DMS 273 (cell line): ENCODE results near the gene SIRPA.
A peak's percentile ranks its signal among the peaks of the same experiment; 100 is the strongest.

Experiments
- DNase-seq: peaks from one replicate; lab custom pipeline; 2025; ENCODE audit not compliant: unreplicated experiment; lab: John Stamatoyannopoulos, UW

The SIRPA gene

DNA sequence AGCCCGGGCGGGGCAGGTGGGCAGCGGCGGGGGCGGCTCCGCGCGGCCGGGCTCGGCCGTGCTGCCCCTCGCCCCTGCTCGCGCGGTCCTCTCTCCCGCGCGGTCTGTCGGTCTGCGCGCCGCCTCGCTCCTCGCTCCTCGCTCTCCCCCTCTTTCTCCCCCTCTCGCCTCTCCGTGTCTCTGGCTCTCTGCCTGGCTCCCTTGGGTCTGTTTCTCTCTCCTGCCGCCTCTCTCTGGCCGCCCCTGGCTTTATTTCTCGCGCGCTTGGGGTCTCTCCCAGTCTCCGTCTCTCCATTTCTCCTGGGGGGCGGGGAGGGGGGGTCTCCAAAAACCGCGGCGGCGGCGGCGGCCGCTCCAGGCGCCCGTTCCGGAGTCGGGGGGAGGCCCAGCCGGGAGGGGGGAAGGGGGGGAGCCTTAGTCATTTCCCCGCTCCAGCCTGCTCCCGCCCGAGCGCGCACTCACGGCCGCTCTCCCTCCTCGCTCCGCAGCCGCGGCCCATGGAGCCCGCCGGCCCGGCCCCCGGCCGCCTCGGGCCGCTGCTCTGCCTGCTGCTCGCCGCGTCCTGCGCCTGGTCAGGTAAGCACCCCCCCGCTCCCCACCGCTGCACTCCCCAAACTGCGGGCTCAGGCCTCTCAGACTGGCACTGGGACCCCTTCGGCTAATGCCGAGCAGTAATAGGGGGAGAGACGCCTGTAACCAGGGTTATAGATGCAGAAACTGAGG is at the start of gene SIRPA:
Gene SIRPA (plus strand): TSS at position 457 of the 723 bp plus-strand sequence. CDS start 41 bp downstream, at position 498.
- peak; percentile 81 for DNase-seq

DNA sequence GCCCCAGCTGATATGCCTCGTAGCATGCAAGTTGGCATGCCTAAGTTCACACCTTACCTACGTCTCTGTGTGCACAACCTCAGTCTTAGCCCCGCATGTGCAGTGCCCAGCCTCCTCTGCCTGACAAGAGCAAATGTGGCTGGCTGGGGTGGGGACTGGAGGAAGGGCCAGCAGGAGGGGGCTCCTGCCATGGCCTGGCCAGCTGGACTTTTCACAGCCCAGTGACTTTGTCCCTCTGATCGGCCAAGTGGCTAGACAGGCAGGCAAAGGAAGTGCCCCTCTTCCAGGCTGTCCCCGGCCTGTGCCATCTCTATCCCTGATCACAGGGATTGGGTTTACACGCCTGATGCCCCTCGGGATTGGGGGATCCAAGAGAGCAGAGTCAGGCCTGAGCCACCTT is 49.5 kb upstream of the SIRPA start:
- DNase-seq = no peak

DNA sequence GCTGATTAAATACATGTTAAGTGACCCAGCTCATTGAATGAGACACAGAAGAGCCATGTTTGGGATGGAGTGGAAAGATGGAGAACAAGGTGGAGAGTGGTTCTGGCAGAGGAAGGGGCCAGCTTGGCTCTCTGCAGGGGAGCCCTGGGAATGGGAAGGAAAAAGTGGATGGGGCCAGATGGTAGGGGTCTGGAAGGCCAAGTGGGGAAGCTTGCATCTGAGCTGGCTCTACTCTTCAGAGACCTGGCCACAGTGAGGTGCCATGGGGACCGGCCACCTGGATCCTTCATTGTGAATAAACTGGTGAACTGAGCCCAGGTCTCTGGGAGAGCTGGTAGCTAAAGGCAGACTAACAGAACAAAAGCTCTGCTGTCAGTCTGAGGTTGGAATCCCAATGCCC is 48.9 kb upstream of the SIRPA start:
- DNase-seq = peak; percentile 59

DNA sequence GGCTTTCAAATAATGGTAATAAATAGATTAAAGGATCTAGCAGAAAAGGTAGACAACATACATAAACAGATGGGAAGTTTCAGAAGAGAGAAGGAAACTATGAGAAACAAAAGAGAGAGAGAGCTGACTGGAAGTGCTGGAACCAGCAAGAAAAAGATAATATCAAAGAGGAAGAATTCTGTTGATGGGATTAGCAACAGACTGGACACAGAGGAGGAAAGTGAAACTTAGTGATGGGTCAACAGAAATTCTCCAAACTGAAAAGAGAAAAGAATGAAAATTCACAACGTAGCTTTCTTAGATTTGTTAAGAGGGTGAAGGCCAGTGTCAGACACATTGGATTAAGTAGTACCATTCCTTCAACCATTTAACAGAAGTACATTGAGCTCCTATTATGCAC is 48.3 kb upstream of the SIRPA start:
- DNase-seq = no peak

DNA sequence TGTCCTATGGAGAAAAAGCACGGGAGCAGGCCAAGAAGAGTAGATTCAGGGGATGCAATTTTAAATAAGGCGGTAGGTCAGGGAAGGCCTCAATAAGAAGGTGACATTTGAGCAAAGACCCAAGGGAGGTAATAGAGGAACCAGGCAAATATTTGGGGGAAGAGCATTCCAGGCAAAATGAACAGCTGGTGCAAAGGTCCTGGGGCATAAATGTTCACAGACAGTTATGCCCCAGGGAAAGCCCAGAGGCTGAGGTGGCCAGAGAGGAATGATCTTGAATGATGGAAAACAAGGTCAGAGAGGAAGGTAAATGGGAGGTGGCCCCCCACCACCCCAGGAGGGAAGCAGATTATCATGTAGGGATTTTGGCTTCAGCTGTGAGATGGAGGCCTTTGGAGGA is 47.4 kb upstream of the SIRPA start:
- no peak for DNase-seq

DNA sequence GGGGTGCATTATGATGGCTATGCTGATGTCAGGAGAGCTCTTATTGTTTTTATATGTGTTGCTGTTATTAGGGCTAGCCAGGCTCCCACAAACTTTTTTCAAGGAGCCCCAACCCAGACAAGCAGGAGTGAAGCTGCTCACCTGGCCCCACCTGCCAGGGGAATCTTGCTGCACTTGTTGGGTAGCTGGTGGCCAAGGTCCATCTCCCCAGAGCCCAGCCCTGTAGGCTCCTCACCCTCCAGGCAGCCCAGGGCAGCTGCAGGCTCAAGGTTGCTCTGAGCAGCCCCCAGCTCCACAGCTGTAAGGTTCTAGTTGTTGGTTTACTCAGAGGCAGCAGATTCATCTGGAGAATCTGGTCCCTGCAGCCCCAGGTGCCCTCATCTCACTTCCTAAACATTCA is 46.8 kb upstream of the SIRPA start:
- no peak for DNase-seq

DNA sequence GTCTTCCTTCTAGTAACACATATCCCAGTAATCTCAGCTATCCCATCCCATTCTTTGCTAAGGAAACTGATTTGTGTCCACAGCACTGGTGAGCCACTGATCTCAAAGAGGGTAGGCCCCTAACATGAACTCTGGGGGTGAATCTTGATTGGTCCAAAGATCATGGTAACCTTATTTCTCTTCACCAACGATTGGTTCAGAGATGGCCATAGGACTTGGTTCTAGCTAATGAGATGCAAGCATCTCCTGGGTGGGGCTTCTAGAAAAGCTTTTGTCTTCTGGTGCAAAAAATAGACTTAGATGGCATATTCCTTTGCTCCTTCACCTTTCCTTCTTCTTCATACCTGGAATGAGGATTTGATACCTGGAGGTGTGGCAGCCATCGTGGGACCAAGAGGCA is 43.8 kb upstream of the SIRPA start:
- DNase-seq = no peak

DNA sequence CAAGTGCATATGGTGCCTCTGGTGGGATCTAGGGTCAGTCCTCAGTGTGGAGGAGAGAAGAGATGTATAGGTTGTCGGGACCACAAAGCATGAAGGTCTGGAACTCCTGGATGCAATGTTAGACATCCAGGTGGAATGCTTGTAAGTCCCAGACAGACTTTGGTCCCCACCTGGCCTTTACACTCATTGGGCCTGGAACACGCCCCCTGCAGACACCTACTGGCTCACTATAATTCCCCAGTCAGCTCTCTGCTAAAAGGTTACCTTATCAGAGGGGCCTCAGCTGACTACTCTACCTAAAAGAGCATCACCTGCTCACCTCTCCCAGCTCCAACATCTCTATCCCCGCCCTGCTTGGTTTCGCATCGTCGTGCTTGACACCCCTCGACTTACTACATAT is 41.7 kb upstream of the SIRPA start:
- no peak for DNase-seq

DNA sequence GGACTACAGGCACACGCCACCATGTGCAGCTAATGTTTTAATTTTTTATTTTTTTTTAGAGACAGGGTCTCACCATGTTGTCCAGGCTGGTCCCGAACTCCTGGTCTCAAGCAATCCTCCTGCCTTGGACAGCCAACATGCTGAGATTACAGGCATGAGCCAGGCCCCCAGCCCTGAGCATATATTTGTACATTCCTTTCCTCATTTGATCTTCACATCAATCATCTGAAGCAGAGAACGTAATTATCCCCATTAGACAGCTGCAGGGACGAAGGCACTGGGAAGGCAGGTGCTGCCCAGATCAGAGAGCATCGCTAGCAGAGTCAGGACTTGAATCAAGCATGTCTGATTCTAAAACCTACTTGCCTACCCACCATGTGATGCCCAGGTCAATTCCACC is 41.0 kb upstream of the SIRPA start:
- DNase-seq = peak; percentile 21

DNA sequence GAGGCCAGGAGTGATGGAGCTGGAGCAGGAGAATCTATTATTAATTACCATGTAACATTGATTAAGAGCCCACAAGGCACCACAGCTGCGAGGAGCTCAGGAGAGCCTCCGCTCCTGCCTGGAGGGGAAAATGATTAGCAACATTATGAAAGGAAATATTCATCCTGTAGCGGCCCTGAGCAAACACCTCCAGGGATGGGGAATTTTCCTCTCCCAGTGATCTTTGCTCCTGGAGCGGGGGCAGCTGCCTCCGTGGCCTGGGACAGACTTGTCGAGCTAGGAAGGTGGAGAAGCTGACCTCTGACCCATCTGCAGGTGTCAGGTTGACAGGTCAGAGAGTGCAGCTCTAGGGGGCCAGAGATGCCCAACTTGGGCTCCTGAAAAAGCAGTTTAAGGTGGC is 40.1 kb upstream of the SIRPA start:
- no peak for DNase-seq

DNA sequence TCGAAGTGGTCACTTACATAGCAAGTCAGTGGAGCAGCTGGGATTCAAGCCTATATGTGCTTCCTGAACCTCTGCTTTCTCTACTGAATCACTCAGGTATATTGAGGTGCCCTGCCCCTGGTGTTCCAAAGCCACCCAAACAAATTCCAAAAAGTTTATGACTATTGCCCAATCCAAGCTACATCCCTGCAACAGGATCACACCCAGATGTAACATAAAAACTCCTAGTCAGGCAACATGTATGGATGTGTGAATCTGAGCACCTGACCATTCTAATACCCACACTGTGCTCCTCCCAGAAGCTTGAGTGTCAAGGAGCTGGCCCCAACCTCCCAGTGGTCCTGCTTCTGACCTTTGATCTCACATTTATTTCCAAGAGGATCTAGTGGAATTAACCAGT is 39.5 kb upstream of the SIRPA start:
- no peak for DNase-seq

DNA sequence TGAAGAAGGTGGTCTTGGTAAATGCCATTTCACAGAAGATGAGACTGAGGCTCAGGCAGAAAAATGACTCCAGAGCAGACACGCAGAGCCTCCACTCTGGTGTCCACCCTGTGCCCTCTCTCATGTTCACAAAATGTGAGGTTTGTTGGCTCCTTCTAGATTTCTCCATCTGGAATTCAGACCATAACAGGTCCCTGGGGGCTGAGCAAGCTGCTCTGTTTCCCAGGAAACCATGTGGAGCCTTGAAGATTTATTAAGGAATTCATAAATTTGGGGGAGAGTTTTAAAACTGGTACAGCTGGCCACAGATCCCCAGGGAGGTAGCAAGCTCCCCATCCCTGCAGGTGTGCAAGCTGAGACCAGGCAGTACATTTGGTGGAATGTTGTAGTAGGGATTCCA is 38.8 kb upstream of the SIRPA start:
- peak; percentile 82 for DNase-seq

DNA sequence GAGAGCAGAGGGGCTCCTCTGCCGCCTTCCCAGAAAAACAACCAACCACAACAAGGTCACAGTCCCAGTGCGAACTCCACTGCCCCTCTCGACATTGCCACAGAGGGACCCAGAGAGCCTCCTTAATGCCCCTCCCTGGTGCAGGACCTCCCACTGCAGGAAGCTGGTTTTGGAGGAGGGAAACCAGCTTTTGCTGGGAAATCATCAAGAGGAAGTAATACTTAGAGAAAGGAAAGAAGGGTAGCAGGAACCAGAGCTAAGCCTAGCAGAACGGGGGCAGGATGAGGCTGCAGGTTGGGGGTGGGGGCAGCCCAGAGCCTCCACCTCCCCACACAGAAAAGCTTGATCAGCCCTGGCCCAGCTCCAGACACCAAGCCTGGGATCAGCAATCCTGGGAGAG is 37.7 kb upstream of the SIRPA start:
- no peak for DNase-seq

DNA sequence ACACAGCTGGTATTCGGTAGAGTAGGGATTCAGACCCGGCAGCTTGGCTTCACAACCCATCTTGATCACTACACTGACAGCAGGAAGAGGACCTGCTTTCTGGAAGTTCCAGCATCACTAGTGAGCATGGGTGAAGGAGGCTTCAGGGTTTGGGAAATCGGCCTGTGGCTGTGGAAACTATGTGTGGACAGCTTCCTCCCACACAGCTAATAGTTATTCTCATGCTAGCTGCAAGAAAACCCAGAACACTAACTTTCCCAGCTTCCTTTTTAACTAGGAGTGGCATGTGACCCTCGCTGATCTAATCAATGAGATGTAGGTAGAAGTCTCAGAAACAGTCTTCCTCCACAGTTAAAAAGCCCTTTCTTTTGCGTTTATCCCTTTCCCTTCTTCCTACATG is 36.3 kb upstream of the SIRPA start:
- no peak for DNase-seq

DNA sequence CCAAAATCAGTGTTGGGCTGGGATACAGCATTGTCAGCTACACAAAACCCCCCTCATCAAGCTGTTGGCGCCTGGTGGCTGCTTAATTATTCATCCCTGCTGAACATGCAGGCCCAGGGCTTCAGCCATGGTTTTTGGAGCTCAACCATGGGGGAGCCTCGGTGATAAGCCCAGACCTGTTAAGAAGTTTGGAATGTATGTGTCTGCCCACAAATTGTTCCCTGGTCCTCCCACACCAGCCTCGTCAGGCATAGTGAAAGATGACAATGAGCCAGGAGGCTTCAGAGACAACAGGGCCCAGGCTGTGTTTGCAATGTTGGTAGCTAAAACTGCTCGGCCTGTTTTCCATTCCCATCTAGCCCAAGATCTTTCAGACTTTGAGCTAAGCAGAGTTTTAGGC is 34.8 kb upstream of the SIRPA start:
- no peak for DNase-seq

DNA sequence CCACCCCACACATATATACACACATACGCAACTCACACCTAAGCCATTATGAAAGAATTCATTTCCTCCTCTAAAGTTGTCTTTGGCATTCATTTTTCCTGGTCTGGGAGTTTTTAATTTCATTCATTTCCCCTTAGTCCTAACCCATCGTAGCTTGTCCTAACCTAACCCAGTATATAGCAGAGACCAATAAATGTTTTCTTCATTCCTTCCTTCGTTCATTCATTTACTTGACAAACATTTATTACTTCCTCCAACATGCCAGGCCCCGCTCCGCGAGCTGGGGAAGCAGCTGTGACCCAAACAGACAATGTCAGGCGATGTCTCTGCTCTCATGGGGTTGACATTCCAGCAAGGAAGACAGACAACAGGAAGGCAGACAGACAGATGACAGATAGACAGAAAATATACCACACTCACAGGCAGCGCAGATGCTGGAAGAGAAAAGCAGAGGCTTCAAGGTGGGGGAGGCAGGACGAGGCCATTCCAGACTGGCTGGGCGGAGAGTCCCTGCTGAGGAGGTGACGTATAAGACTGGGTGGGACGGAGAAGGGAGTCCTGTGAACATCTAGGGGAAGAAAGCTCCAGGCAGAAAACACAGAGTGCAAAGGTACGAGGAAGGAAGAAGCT is 33.7 kb upstream of the SIRPA start:
- DNase-seq = no peak

DNA sequence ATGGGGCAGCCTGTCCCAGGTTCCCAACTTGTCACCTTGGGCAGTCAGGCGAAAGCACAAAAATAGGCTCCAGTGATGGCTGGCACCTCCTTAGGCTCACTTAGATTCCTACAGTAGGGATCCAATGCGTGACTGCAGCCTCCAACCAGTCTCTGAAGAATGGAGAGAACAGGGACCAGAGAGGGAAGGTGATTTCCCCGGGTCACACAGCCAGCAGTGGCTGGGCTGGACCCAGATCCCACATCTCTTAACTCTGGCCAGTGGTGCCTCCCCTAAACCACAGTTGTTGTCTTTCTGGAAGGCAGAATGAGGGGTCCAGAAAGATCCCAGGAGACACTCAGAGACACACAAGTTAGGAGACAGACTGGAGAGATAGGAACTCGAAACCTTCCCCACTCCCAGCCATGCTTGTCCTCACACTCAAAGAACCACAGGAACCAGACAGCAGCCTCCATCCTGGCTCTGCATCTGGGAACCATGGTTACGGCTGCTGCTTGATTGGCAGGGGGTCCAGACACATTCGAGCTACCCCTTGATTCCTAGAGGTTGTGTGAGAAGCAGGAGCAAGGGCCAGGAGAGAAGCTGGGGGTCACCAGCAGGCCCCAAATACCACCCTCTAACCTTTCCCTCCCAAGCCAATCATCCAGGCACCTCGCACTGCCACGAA is 33.1 kb upstream of the SIRPA start:
- DNase-seq = no peak

DNA sequence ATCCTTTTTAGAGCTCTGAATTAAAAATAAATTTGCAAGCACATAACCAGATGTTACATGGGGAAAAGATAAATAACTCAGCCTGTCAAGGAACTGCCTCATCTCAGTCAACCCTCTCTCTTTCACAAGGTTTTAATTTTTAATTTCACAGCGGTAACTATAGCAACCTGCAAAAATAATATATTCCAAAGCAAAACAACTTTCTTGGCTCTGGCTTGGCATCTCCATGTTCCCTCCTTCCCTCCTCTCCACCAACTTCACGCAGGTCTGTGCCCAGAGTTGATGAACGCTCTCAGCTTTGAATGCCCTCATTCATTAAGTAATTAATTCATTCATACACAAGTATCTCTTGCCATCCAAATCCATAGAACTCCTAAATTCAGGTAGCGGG is 32.5 kb upstream of the SIRPA start:
- no peak for DNase-seq

DNA sequence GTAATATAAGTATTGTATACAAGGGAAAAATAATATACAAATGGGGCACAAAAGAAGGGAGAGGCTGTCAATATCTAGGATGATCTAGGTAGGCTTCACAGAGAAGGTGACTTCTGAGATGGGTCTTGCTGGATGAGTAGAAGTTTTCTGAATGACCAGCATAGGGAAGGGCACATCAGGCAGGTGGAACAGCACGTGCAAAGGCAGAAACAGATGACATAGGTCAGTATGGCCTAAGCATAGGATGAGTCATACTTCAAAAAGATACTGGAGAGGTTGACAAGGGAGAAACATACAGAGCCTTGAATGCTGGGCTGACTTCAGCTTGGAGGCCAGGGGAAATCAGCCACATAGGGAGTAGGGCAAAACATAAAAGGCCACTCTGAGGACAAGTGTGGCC is 31.9 kb upstream of the SIRPA start:
- no peak for DNase-seq

DNA sequence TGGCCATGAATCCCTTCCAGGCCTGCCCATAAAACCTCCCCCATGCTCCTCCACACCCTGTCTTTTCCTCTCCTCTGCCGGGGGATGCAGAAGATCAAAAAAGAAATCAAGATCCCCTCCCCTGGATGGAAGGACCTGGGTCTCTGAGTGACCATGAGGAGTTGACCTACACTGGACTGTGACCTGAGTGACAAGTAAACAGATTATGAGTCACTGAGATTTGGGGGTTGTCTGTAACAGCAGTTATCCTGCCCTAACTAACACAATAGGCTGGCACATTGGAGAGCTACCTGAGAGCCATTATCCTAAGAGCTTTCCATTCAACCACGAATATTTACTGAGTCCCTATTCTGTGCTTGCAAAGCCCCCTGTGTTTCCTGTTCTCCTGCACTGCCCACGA is 28.4 kb upstream of the SIRPA start:
- no peak for DNase-seq

DNA sequence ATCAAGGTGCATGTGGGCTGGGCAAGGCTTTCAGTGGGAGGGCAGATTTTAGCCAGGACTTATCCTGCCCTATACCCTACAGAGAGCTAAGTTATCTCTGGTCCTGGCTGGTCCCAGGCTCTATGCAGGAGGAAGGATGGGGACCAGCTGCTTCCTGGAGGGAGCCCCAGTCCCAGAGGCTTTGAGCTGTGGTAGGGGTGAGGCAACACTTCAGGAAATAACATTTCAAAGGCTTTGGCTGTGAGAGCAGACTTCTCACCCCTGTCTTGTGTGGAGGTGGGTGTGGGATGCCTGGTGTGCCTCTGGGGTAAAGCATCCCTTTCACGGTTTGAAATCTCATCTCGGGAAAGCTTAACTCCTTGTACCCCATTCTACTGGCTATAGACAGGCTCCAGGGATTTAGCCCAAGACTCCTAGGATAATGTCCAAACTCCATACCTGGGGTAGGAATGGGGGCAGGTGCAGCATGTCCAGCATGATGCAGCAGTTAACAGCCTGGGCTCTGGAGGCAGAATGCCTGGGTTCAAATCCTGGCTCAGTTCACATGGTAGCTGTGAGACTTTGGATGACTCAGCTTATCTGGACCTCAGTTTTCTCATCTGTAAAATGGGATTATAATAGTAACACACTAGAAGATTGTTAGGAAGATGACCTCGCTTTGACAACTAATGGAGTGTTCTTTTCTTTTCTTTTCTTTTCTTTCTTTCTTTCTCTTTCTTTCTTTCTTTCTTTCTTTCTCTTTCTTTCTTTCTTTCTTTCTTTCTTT is 27.5 kb upstream of the SIRPA start:
- DNase-seq = no peak

DNA sequence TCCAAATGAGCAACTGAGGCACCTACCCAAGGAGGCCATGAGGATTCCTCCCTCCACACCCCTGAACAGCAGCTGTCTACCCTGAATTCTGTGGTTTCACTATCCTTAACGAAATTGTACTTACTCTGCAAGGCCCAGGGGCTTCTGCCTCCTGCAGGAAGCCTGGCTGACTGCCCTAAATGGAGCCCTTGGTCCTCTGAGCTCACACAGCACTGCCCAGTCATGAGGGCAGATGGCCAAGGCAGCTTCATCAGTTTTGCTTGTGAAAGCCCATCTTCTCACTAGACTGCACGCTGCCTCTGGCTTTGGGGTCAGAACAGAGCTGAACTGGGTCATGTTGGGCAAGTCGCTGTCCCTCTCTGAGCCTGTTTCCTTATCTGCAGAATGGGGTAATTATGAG is 26.4 kb upstream of the SIRPA start:
- no peak for DNase-seq
